HG03159 (cell line): Measurements from ENCODE around the gene HNRNPAB.
"Not testable (repeated sequence)": the region's sequence is repeated elsewhere in the genome, so short reads cannot be mapped to it uniquely, and the experiment has no call there.

Source experiments
- ATAC-seq: cut with Tn5 transposase; IDR thresholded peaks from one replicate; pipeline ENCODE4 v1.9.1; 2021; ENCODE audit warnings: mild to moderate bottlenecking, moderate library complexity; ENCODE audit not compliant: unreplicated experiment

HNRNPAB gene

GRCh38 chr5:178228609-178229008, 24.3 kb downstream of the HNRNPAB start:
- no peak for ATAC-seq

DNA sequence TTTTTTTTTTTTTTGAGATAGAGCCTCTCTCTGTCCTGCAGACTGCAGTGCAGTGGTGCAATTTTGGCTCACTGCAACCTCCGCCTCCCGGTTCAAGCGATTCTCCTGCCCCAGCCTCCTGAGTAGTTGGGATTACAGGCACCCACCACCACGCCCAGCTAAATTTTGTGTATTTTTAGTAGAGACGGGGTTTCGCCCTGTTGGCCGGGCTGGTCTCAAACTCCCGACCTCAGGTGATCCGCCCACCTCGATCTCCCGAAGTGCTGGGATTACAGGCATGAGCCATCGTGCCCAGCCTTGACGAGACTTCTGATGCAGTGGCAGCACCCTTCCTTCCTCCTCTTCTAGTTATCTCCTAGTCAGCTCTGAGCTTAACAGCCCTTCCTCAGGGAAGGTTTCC, 24.8 kb downstream of the HNRNPAB start:
- not testable (repeated sequence) for ATAC-seq

- ATAC-seq = no peak
Observed at GRCh38 chr5:178229861-178230260, 25.5 kb downstream of the HNRNPAB start.

GRCh38 chr5:178230879-178231538, 26.7 kb downstream of the HNRNPAB start:
- ATAC-seq = no peak

GRCh38 chr5:178231539-178232123, 27.3 kb downstream of the HNRNPAB start:
- peak; percentile 7 for ATAC-seq

DNA sequence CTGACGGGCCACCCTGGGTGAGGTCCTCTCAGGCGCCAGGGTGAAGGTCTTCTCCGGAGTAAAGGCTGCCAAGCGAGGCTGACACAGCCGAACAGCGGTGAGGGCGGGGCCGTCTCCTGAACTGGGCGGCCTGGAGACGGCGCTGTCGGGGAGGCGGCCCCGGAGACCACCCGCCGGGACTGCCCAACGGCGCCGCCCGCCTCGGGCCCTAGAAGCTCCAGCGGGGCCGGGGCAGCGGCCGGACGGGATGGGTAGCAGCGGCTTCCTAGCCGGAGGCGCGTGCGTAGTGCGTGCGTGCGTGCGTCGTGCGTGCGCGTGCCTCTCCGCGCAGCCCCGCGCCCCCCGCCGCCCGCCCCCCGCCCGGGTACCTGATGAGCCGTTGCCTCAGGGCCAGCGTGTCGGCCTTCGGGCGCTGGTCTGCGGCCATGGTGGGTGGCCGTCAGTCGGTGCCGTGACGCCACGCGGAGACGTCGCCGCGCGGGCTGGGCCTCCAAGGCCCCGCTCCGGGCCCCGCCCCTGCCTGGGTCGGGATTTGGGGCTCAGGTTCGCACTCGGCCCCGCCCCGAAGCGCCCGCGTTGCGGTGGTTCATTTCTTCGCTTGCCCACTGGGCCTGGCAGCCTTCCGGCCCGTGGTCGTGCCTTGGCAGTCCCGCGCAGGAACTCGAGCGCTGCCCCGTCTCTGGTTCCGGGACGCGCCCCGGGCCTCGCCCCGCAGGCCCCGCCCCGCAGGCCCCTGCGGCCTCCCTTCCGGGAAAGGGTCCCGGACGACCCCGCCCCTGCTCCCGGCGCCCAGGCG, 28.0 kb downstream of the HNRNPAB start, which contains the start of gene PHYKPL:
TSS of gene PHYKPL (minus strand) at position 679 of the 796 bp plus-strand sequence. CDS start at position 427, 252 bp downstream.
- ATAC-seq = peak; percentile 66

DNA sequence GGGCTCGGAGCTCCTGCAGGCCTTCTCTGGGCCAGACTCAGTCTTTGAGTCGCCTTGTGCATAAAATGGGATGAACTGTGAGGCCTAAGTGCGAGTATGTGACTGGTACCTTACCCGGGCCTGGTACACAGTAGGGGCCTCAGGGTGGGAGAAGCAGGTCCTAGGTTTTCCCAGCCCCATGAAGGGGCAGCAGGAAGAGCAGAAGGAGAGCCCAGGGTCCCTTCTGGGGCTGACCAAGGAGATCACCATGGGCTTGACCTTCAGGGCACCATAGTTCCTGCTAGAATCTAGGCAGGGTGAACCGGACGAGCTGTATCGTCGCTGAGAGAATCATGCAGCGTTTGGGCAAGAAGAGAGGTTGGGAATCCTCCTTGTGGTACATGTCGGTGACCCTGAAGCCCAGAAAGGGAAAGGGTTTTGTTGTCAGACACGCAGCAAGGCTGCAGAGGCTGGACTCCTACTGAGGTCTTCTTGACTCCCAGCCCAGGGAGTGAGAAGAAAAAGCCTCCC, 28.6 kb downstream of the HNRNPAB start:
- ATAC-seq = peak; percentile 25

GRCh38 chr5:178234121-178234749, 29.9 kb downstream of the HNRNPAB start:
- no peak for ATAC-seq

GRCh38 chr5:178234750-178235587, 30.6 kb downstream of the HNRNPAB start:
- ATAC-seq = no peak

DNA sequence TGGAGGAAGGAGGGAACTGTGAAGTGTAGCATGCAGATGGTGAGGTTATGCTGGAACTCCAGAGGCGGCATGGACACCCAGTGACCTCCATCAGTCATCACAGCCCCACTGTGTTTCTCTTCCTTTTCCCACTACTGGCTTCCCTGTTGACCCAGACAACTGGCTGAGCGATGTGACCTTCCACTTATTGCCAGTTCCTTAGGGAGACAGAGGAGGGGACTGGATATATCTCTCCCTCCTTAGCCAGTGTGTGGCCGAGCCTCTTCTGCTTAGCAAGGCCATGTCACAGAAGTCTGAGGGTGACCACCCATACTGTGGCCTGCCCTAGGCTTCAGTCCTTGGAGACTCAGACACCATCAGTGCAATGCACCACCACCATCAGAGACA, 31.2 kb downstream of the HNRNPAB start:
- no peak for ATAC-seq

DNA sequence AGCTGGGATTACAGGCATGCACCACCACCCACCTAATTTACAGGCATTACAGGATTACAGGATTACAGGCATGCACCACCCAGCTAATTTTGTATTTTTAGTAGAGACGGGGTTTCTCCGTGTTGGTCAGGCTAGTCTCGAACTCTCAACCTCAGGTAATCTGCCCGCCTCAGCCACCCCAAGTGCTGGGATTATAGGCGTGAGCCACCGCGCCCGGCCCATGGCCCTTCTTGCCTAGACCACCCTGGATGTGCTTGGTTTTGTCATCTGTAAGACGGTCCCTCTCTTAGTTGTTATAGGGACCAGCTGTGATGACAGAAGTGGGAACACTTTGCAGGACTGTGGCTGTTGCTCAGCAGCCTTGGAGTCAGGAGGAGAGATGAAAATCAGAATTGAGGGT, 31.8 kb downstream of the HNRNPAB start:
- no peak for ATAC-seq

GRCh38 chr5:178236679-178237078, 32.3 kb downstream of the HNRNPAB start:
- ATAC-seq = no peak

- ATAC-seq = no peak
Observed at GRCh38 chr5:178237431-178238312, 33.3 kb downstream of the HNRNPAB start.

- no peak for ATAC-seq
Observed at GRCh38 chr5:178238313-178238635, 33.9 kb downstream of the HNRNPAB start.

DNA sequence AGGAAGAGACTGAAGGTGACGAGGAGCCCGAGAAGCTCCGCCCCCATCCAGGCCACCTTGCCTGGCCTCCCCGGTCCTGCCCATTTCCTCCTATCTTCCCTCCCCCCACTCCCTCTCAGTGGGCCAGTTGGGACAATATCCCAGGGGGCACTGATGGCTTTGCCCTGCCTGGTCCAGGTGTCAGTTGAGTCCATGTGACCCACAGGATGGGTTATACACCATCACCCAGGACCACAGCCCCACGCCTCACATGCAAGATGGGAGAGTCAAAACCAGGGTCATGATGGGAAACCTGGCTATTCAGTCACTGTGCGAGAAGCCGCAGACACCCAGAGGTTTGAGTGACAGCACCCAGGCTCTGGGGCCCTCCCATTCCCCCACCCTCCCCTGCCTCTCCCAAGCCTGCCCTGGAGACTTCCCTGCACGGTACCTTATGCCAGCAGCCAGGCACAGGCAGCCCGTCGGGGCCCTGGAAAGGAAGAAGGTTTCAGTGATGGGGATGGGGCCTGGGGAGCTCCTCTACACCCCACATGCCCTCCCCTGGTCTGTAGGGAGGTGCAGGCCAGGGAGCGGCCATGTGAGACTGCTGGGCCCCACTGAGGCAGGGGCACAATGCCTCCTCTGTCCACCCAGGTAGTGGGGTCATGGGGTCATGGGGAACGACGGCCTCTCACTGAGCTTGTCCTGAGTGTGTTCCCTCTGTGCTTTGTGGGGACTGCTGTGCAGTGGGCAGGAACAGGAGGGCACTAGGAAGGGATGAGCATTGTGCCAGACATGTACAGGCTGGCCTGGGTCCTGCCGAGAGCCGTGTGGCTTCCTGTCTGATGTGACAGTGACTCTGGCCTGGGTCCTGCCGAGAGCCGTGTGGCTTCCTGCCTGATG, 34.6 kb downstream of the HNRNPAB start:
- no peak for ATAC-seq

DNA sequence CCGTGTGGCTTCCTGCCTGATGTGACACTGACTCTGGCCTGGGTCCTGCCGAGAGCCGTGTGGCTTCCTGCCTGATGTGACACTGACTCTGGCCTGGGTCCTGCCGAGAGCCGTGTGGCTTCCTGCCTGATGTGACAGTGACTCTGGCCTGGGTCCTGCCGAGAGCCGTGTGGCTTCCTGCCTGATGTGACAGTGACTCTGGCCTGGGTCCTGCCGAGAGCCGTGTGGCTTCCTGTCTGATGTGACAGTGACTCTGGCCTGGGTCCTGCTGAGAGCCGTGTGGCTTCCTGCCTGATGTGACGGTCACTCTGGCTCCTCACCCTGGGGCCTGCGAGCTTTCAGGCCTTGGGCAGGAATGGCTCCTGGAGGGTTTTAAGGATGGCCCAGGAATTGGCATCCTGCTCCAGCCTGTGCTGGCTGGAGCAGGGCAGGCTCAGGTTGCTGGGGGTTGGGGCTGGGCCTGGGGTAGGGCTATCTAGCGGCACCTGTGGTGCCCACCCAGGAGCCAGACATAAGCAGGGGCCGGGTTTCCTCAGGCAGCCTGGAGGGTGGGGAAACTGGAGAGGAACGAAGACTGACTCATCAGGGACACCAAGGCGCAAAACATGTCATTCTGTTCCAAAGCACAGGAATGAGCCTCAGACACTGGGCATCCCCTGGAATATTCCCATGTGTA, 35.4 kb downstream of the HNRNPAB start:
- not testable (repeated sequence) for ATAC-seq

DNA sequence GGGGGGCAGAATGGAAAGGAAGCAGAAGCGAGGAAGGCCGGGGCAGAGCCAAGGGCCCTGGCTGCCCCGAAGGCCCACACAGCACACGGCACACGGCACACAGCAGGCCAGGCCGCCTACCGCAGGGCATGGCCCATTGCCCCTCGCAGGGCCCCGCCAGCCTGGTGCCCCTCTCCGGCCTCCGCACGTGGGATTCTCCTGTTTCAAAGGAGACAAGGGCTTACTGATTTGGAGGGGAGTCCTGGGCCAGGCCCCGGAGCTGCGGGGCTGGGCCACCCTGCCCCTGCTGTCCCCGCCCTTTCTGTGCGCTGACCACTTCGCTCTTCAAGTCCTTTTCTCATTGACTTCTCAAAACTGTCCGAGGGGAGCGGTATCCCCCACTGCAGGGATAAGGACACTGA, 36.0 kb downstream of the HNRNPAB start:
- ATAC-seq = no peak

GRCh38 chr5:178240766-178241165, 36.4 kb downstream of the HNRNPAB start:
- no peak for ATAC-seq
